ENCODE measurements around the gene SMDT1. TPM values are rescaled to one million over a fixed set of nuclear protein-coding genes. Genes with fewer than 3 reads are reported as not detected.
"Not testable (repeated sequence)": the region's sequence is repeated elsewhere in the genome, so short reads cannot be mapped to it uniquely, and the experiment has no call there.

SMDT1 gene
- polyA plus RNA-seq, 1 donor = 93.7 TPM

DNA sequence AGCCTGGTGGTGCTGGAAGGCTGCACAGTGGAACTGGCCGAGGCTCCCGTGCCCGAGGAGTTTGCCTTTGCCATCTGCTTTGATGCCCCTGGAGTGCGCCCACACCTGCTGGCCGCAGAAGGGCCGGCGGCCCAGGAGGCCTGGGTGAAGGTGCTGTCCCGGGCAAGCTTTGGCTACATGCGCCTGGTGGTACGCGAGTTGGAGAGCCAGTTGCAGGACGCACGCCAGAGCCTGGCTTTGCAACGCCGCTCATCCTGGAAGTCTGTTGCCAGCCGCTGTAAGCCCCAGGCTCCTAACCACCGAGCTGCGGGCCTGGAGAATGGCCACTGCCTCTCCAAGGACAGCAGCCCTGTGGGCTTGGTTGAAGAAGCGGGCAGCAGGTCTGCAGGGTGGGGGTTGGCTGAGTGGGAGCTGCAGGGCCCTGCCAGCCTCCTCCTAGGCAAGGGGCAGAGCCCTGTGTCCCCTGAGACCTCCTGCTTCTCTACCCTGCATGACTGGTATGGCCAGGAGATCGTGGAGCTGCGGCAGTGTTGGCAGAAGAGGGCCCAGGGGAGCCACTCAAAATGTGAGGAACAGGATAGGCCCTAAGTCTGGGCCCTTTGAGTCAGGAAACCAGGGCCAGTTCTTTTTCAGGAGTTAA is 1.9 kb upstream of the SMDT1 start:
- H3K4me3 ChIP-seq (ENCODE audit: low read length) = no peak overlapping the region
- no peaks in the 10 kb centered on the region for H3K9me3 ChIP-seq (ENCODE audit: control insufficient read depth, low read depth, low read length)
- H3K4me1 ChIP-seq (ENCODE audit: control insufficient read depth, insufficient read depth, low read length) = peaks cover 35% of the 10 kb centered on the region
- no CpG with 5 or more reads among the region's 21 CpGs for WGBS (ENCODE audit: insufficient coverage, low lambda C conversion rate)
- DNase-seq = no peak
- peak overlapping the region; percentile 100 for H3K27ac ChIP-seq (ENCODE audit: low read length)
- no peaks in the 10 kb centered on the region for H3K27me3 ChIP-seq (ENCODE audit: control insufficient read depth, insufficient read depth, low read length)
- H3K36me3 ChIP-seq (ENCODE audit: control insufficient read depth, insufficient read depth, low read length) = peaks cover 28% of the 10 kb centered on the region

DNA sequence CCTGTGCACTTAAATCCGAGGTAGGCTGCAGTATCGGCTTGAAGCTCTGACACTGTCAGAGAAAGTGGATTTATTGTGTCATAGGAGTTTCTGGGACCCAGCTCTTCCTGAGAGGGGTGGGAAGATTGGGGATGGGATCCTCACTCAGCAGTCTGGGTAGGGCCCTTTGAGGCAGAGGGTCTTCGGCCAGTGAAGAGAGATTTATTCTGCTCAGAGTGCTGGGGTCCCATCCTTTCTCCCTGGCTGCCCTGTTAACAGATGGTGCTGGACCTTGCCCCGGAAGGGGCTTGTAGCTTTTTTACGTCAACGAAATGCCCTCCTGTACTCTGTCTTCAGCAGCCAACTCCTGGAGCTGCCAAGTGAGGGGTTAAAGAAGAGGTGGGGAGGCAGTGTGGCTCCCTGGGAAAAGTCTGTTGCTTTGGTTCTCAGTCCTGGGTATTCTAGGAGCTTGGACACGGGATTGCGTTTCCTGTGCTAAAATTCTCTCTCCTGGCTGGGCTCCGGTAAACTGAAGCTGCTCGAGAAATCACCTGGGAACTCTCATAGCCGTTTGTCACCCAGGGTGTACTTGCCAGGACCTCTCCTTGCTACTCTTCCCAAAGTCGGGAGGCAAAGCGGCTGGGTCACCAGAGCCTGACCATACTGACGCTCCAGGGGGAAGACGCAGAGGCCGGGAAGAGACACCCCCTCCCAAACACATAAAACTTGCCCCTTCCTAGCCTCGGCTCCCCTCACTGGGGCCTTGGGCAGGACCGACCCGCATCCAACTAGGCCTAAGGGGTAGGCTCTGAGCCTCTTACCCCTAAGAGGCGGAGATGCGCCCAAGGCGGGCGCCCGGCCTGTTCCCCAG is 806 bp upstream of the SMDT1 start:
- no CpG with 5 or more reads among the region's 24 CpGs for WGBS (ENCODE audit: insufficient coverage, low lambda C conversion rate)
- Histone ChIP-seq H3K9me3 (ENCODE audit: control insufficient read depth, low read depth, low read length) (no peaks in the 10 kb centered on the region), H3K27ac (ENCODE audit: low read length) (peak overlapping the region; percentile 100), H3K27me3 (ENCODE audit: control insufficient read depth, insufficient read depth, low read length) (no peaks in the 10 kb centered on the region), H3K4me1 (ENCODE audit: control insufficient read depth, insufficient read depth, low read length) (peaks cover 31% of the 10 kb centered on the region), H3K4me3 (ENCODE audit: low read length) (peak overlapping the region; percentile 71), H3K36me3 (ENCODE audit: control insufficient read depth, insufficient read depth, low read length) (peaks cover 36% of the 10 kb centered on the region)
- DNase-seq = peak in 1 of 2 donors; percentile 79

DNA sequence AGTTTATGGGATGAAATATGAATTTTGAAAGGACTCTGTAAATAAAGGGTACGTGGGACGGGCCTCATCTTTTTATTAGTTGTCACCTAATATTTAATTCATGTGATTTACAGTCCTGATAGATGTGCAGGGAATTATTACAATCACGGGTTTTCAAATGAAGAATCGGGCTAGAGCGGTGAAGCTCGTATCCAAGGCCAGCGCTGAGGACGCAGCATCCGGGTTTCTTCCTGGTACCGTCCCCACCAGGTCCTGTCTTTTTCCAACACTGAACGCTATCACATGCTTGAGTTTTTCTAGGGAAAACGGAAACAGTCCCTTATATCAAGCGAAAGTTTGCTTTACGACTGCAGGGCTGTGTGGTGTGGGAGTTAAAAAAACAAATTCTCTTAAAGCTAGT is 787 bp downstream of the SMDT1 start:
- Histone ChIP-seq H3K36me3 (ENCODE audit: control insufficient read depth, insufficient read depth, low read length) (peaks cover 46% of the 10 kb centered on the region), H3K4me3 (ENCODE audit: low read length) (peak overlapping the region; percentile 71), H3K27ac (ENCODE audit: low read length) (peak overlapping the region; percentile 100), H3K4me1 (ENCODE audit: control insufficient read depth, insufficient read depth, low read length) (peaks cover 20% of the 10 kb centered on the region), H3K9me3 (ENCODE audit: control insufficient read depth, low read depth, low read length) (no peaks in the 10 kb centered on the region), H3K27me3 (ENCODE audit: control insufficient read depth, insufficient read depth, low read length) (no peaks in the 10 kb centered on the region)
- peak in 1 of 2 donors; percentile 73 for DNase-seq
- no CpG with 5 or more reads among the region's 14 CpGs for WGBS (ENCODE audit: insufficient coverage, low lambda C conversion rate)

DNA sequence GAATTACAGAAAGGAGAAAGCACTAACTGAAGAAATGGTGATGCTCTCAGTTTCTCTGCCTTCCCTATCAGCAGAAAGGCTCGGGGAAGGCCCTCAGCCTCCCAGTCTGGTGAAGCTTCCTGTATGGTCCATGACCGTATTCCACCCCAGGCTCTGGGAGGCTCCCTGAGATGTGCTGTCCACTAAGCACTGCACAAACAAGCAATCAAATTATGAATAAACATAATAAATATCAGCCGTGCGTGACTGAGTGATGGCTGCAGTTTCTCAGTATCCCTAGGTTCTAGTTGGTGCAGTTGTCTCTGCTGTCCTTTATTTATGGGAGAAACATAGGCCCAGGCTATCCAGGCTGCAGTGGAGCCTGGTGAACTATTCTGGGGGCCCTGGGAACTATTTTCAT is 3.6 kb downstream of the SMDT1 start:
- H3K27ac ChIP-seq (ENCODE audit: low read length) = no peak overlapping the region
- DNase-seq = no peak
- H3K36me3 ChIP-seq (ENCODE audit: control insufficient read depth, insufficient read depth, low read length) = peaks cover 40% of the 10 kb centered on the region
- H3K27me3 ChIP-seq (ENCODE audit: control insufficient read depth, insufficient read depth, low read length) = no peaks in the 10 kb centered on the region
- peaks cover 14% of the 10 kb centered on the region for H3K4me1 ChIP-seq (ENCODE audit: control insufficient read depth, insufficient read depth, low read length)
- no peak overlapping the region for H3K4me3 ChIP-seq (ENCODE audit: low read length)
- no peaks in the 10 kb centered on the region for H3K9me3 ChIP-seq (ENCODE audit: control insufficient read depth, low read depth, low read length)
- no CpG with 5 or more reads among the region's 4 CpGs for WGBS (ENCODE audit: insufficient coverage, low lambda C conversion rate)

DNA sequence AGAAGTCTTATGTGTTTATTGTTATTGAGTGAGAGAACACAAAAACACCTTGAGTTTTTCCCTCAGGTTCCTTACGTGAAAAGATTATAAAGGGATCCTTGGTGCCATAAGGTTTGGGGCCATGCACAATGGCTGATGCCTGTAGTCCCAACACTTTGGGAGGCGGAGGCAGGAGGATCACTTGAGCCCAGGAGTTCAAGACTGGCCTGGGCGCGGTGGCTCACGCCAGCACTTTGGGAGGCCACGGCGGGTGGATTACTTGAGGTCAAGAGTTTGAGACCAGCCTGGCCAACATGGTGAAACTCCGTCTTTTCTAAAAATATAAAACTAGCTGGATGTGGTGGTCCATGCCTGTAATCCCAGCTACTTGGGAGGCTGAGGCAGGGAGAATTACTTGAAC is 5.4 kb downstream of the SMDT1 start:
- WGBS (ENCODE audit: insufficient coverage, low lambda C conversion rate) = no CpG with 5 or more reads among the region's 8 CpGs
- H3K27ac ChIP-seq (ENCODE audit: low read length) = no peak overlapping the region
- H3K36me3 ChIP-seq (ENCODE audit: control insufficient read depth, insufficient read depth, low read length) = peaks cover 40% of the 10 kb centered on the region
- no peak overlapping the region for H3K4me3 ChIP-seq (ENCODE audit: low read length)
- H3K4me1 ChIP-seq (ENCODE audit: control insufficient read depth, insufficient read depth, low read length) = peaks cover 7% of the 10 kb centered on the region
- no peaks in the 10 kb centered on the region for H3K27me3 ChIP-seq (ENCODE audit: control insufficient read depth, insufficient read depth, low read length)
- no peak for DNase-seq
- no peaks in the 10 kb centered on the region for H3K9me3 ChIP-seq (ENCODE audit: control insufficient read depth, low read depth, low read length)

DNA sequence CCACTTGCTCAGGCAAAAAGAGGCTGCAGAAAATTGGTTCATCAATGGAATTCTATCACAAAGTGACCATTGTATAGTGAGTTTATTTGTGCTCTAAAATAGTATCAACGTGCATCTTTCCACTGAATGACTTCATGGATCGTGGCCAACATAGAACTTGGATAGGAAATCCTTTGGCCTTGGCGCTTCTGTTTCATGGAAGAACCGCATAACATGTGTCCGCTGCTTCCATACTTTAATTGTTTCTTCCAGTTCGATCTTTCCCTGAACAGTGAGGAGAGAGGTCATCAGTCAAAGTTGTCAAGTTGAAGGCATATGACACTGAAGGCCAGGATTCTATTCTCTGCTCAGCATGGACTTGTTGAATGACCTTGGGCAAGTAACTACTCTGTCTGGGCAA is 6.6 kb downstream of the SMDT1 start:
- Histone ChIP-seq H3K36me3 (ENCODE audit: control insufficient read depth, insufficient read depth, low read length) (peaks cover 40% of the 10 kb centered on the region), H3K27me3 (ENCODE audit: control insufficient read depth, insufficient read depth, low read length) (no peaks in the 10 kb centered on the region), H3K4me1 (ENCODE audit: control insufficient read depth, insufficient read depth, low read length) (peaks cover 4% of the 10 kb centered on the region), H3K27ac (ENCODE audit: low read length) (no peak overlapping the region), H3K4me3 (ENCODE audit: low read length) (no peak overlapping the region), H3K9me3 (ENCODE audit: control insufficient read depth, low read depth, low read length) (no peaks in the 10 kb centered on the region)
- 100% methylated on average over 1 of the region's 6 CpGs for WGBS (ENCODE audit: insufficient coverage, low lambda C conversion rate)
- no peak for DNase-seq

DNA sequence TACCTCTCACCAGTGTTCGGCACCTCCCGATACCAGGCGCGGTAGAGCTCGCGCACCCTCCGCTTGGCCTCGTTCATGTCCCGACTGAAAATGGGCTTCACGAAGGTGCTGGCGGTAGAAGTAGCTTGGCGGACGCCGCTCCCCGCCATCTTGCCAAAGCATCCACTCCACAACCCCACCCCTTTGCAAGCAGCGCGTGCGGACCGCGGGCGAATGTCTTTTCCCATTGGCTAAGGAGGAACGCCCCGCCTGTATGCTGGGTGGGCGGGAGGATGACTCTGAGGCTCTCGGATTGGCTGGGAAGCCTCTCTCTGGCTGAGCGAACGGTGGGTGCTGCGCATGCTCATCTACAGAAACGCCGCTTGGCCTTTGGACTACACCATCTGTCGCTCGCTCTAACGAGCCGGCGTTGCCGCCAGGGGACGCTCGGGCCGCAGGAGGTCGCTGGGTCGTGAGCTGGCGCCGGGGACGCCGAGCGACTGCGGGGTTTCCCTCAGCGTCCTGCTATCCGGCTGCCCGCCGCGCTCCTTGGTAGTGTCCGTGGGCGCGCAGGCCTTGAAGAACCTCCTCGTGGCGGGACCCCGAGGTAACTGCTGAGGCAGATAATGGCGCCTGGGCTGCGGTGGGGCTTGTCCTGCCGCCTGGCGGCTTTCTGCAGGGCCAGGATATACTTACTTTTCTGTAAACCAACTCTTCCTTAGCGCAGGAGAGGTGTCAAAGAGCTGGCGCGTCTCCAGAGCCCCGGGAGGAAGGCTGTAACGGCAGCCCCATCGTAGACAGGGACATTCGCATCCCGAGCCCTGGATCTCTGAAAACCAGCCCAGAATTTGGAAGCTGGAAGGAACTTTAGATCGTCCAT is 11.3 kb downstream of the SMDT1 start, which contains the start of gene NDUFA6:
NDUFA6 (minus strand) TSS at position 177 of the 859 bp plus-strand sequence; CDS start at position 149, 28 bp downstream.
- no CpG with 5 or more reads among the region's 71 CpGs for WGBS (ENCODE audit: insufficient coverage, low lambda C conversion rate)
- H3K9me3 ChIP-seq (ENCODE audit: control insufficient read depth, low read depth, low read length) = peaks cover 3% of the 10 kb centered on the region
- peak within 1 kb of the TSS; percentile 96 for H3K4me3 ChIP-seq (ENCODE audit: low read length)
- H3K27ac ChIP-seq (ENCODE audit: low read length) = peak within 1 kb of the TSS; percentile 99
- peaks cover 7% of the 10 kb centered on the region for H3K4me1 ChIP-seq (ENCODE audit: control insufficient read depth, insufficient read depth, low read length)
- DNase-seq = peak; percentile 99 to 100
- H3K27me3 ChIP-seq (ENCODE audit: control insufficient read depth, insufficient read depth, low read length) = no peaks in the 10 kb centered on the region
- peaks cover 8% of the 10 kb centered on the region for H3K36me3 ChIP-seq (ENCODE audit: control insufficient read depth, insufficient read depth, low read length)

DNA sequence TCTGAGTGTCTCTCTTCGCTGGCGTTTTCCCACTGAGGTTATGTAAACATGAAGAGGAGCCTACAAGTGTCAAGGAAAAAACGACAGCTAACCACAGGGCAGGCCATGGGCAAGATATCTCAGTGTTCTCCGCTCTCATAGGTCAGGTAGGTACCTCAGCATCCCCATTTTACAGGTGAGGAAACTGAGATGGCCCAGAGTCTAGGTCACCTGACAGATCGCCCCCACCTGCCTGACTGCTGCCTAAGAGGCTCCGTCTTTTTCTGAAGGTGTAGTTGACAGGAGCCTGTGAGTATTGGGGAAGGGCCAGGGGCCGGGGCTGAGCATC is 11.9 kb downstream of the SMDT1 start:
- Histone ChIP-seq H3K36me3 (ENCODE audit: control insufficient read depth, insufficient read depth, low read length) (peaks cover 2% of the 10 kb centered on the region), H3K4me3 (ENCODE audit: low read length) (peak overlapping the region; percentile 96), H3K27ac (ENCODE audit: low read length) (peak overlapping the region; percentile 81), H3K4me1 (ENCODE audit: control insufficient read depth, insufficient read depth, low read length) (peaks cover 7% of the 10 kb centered on the region), H3K9me3 (ENCODE audit: control insufficient read depth, low read depth, low read length) (peaks cover 3% of the 10 kb centered on the region), H3K27me3 (ENCODE audit: control insufficient read depth, insufficient read depth, low read length) (no peaks in the 10 kb centered on the region)
- no peak for DNase-seq
- WGBS (ENCODE audit: insufficient coverage, low lambda C conversion rate) = no CpG with 5 or more reads among the region's 7 CpGs

DNA sequence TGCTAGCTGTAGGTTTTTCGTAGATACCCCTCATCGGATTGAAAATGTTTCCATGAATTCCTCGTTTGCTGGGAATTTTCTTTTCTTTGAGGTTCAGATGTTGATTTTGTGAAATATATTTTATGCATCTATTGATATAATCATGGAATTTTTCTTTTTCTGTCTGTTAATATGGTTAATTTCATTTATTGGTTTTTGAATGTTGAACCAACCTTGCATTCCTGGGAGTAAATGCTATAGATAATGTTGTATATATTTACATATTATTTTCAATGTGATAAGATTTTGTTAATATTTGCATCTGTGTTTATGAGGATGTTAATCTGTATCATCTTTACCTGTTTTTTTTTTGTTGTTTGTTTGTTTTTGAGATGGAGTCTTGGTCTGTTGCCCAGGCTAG is 21.7 kb downstream of the SMDT1 start:
- no peaks in the 10 kb centered on the region for H3K27me3 ChIP-seq (ENCODE audit: control insufficient read depth, insufficient read depth, low read length)
- H3K9me3 ChIP-seq (ENCODE audit: control insufficient read depth, low read depth, low read length) = peaks cover 34% of the 10 kb centered on the region
- peaks cover 4% of the 10 kb centered on the region for H3K36me3 ChIP-seq (ENCODE audit: control insufficient read depth, insufficient read depth, low read length)
- no peak for DNase-seq
- no peak overlapping the region for H3K27ac ChIP-seq (ENCODE audit: low read length)
- no peak overlapping the region for H3K4me3 ChIP-seq (ENCODE audit: low read length)
- no peaks in the 10 kb centered on the region for H3K4me1 ChIP-seq (ENCODE audit: control insufficient read depth, insufficient read depth, low read length)
- 100% methylated on average over 3 of the region's 3 CpGs for WGBS (ENCODE audit: insufficient coverage, low lambda C conversion rate)

DNA sequence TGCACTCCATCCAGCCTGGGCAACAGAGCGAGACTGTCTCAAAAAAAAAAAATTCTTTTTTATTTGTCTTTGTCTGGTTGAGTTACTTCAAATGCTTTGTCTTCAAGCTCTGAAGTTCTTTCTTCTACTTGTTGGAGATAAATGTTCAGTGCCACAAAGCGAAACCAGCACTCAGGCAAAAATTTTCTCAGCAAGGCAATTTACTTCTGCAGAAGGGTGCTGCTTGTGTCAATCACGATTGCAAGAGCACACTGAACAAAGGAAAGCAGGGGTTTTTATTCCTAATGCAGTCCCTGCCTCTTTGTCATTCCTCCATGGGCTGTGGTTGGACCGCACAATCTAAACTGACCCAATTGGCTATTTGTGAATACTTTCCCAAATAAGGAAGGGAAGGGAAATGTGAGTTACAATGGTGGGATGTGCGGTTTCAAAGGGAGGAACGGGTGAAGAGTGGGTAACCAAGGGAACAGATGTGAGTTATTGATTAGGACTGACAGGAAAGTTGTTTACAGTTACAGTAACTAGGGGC is 24.9 kb downstream of the SMDT1 start:
- not testable (repeated sequence) for H3K4me1 ChIP-seq (ENCODE audit: control insufficient read depth, insufficient read depth, low read length); H3K4me3 ChIP-seq (ENCODE audit: low read length); H3K36me3 ChIP-seq (ENCODE audit: control insufficient read depth, insufficient read depth, low read length); H3K27me3 ChIP-seq (ENCODE audit: control insufficient read depth, insufficient read depth, low read length); DNase-seq; H3K27ac ChIP-seq (ENCODE audit: low read length)
- WGBS (ENCODE audit: insufficient coverage, low lambda C conversion rate) = no CpG with 5 or more reads among the region's 6 CpGs
- peaks cover 28% of the 10 kb centered on the region for H3K9me3 ChIP-seq (ENCODE audit: control insufficient read depth, low read depth, low read length)
